Measurements from ENCODE around the gene TM7SF3.

The TM7SF3 gene

DNA sequence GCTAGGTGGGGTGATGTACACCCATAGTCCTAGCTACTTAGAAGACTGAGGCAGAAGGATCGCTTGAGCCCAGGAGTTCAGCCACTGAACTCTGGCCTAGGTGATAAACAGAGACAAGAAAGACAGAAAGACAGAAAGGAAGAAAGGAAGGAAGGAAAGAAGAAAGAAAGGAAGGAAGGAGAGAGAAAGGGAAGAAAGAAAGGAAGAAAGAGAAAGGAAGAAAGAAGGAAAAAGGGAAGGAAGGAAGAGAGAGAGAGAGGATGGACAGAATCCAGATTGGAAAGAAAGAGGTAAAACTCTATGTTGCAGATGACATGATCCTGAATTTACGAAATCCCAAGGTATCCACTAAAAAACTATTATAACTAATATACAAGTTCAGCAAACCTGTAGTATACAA lies 84.6 kb downstream of the TM7SF3 start:
- ATAC-seq (no peak), DNase-seq (no peak)

DNA sequence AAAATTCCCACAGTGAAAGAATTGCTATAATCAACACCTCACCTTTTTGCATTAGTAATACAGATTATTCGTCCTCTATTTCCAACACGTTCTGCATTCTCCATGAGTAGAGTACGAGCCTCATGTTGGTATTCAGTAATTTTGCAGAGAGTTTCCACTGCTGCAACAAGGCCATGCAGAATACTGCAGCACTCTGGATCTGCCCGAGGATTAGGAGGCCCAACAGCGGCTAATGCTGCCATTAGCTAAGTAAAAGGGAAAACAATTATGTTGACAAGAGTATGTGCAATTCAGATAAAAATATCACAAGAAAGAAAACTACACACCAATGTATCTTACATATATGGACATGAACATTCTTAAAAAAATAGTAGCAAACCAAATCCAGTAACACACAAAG lies 85.5 kb downstream of the TM7SF3 start:
- ATAC-seq (no peak), DNase-seq (no peak)

All from stimulated activated naive CD8-positive, alpha-beta T cell treated with anti-CD3 and anti-CD28 coated beads, Interleukin-15, Interleukin-2, amounts not matched to agents 100 U/mL and 50 U/mL, for 24 hours (primary cell).